ENCODE measurements around the gene PAM16.
"Not testable (repeated sequence)": the region's sequence is repeated elsewhere in the genome, so short reads cannot be mapped to it uniquely, and the experiment has no call there.

PAM16 gene

DNA sequence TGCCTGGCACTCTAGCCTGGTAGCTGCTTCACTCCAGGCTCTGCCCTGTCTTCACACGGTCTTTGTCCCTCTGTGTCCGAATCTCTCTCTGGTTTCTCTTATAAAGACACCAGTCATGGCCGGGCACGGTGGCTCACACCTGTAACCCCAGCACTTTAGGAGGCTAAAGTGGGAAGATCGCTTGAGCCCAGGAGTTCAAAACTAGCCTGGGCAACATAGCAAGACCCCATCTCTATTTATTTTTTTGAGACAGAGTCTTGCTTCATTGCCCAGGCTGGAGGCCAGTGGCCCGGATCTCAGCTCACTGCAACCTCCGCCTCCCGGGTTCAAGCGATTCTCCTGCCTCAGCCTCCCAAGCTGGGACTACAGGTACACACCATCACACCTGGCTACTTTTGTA, 17.4 kb downstream of the PAM16 start:
- DNase-seq, result not testable (repeated sequence)

DNA sequence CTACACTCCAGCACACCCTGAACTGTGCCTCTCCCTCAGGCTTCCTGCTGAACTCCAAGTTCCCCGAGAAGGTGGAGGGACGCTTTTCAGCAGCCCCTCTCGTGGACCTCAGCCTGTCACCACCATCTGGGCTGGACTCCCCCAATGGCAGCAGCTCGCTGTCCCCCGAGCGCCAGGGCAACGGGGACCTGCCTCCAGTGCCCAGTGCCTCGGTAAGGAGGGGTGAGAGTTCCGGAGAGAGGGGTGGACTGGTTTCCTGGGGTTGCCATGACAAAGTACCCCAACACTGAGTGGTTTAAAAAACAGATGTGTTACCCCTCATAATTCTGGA, 17.8 kb downstream of the PAM16 start:
- no peak for DNase-seq

GRCh38 chr16:4332623-4333307, 18.4 kb downstream of the PAM16 start:
- DNase-seq, result no peak

- DNase-seq, result no peak
These were observed 19.0 kb downstream of the PAM16 start for GRCh38 chr16:4332083-4332482.

DNA sequence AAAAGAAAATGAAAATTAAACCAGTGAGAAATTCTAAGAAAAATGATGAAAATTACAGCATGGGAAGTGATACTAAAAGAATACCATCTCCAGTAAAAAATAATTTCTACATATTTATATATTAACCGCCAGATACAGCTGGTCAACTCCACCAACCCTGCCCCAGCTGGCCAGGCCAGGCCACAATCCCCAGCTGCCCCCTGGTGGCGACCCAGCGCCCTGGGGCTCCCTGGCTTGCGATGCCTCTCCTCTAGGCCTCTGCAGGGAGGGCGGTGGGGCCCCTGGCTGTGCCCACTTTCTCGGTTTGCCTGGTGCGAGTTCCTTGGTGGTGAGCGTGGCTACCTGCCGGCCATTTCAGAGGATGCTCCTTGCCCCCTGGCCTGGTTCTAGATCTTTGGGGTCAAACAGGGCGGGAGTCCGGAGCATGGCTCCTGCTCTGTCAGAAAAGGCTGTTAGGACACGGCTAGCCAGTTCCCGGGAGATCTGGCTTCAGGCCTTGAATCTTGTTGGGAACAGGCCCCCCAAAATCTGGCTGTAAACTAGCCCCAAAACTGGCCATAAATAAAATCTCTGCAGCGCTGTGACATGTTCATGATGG, 20.7 kb downstream of the PAM16 start:
- peak; percentile 39 to 66 (median 61) for DNase-seq

DNA sequence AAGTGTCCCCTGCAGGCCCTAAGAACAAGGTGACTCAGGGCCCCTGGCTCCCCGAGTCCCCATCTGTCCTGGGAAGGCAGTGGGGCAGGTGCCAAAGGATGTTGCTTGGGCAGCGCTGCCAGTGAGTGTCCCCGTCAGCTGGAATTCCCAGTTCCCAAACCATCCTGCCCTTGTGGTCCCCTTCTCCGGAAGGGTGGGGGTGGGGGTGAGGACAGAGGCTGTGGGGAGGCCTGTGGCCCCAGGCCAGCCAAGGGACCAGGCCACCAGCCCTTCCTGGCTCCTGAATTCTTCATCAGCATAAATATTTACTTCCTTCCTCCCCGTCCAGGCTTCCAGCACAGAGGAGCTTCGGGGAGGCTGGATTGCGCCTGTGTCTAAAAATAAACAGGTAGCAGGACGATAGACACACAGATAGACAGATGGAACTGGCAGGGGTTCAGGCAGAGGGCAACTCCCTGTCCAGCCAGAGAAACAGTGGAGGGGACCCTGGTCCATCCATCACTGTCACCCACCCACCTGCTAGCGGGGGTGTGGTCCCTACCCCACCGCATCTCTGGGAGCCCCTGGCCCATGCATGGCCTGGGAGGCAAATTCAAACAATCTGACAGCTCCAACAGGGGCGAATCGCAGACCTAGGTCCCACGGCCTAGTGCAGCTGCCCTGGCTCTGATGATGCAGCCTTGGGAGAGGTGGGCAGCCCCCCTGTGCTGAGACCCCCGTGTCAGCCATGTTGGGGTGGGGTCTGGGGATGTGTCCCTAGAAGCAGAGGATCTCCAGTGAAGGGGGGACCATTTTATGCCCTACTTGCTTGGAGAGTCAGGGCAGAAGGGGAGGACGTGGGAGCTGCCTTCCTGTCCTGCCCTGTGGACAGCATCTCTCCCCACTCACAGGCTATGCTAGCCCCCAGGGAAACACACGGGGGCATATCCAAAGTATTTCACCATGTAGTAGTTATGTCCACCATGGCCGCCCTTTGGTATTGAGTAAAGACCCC, 22.0 kb downstream of the PAM16 start:
- no peak for DNase-seq

DNA sequence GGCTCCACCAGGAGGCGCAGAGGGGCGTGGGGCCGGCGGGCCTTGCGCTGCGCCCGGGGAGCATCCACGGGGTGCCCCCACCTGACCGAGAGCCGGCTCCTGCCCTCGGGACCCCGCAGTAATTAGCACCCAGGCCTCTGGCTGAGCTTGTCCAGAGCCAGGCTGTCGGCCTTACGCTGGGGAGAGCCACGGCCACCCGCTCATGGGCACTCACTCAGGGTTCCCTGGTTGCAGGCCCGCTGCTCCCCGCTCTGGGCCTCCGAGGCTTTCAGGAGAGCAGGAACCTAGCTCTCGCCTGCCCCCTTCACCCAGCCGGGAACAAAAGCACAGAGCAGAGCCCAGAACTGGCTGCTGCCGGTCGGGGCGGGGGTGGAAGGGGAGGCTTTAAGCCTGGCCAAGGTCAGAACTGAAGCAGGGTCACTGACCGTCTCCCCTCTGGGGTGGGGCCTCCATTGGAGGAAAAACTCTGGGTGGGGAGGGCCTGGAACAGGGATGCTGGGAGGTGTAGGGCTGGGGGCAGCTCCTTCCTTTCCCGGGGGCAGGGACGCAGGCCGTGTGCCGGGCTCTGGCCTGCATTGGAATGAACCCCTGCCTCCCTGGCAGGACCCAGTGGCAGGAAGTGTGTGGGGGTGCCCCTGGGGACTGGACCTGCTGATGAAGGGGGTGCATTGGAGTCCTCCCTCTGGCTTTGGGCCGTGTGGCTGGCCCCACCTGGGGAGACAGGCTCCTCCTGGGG, 22.9 kb downstream of the PAM16 start:
- peak in 2 of 5 donors; percentile 40 to 52 for DNase-seq

GRCh38 chr16:4327386-4328045, 23.6 kb downstream of the PAM16 start:
- DNase-seq, result no peak

- no peak for DNase-seq
These were observed 25.8 kb downstream of the PAM16 start for GRCh38 chr16:4325253-4325758.

- no peak for DNase-seq
These were observed 26.4 kb downstream of the PAM16 start for GRCh38 chr16:4324492-4325252.

DNA sequence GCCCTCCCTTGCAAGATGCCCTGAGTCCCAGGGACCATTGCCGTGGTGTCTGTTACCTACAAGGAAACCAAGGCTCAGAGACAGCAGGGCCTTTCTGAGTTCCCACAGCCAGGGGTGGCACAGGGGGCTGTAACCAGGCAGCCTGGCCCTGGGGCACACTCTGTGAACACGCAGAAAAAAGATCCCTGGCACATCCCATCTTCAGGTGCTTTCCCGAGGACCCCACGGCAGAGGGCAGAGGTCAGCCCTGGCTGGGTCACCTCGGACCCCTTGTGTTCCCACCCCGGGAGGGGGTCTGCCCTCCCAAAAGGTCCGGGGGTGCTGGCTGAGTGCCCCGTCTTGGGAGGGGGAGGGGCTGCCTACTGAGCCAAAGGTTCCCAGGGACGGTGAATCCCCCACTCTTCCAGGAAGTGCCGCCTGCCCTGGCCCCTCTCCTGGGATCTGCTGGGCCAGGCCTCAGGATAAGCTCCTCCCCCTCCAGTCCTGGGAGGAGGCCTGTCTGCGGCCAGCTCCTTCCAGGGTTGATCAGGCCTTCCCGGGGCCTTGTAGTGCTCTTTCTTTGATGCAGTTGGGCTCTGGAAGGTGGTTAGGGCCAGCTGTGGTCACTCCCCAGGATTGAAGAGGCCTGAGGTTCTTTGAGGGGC, 27.2 kb downstream of the PAM16 start:
- DNase-seq, result no peak

GRCh38 chr16:4323071-4323844, 27.9 kb downstream of the PAM16 start:
- no peak for DNase-seq

DNA sequence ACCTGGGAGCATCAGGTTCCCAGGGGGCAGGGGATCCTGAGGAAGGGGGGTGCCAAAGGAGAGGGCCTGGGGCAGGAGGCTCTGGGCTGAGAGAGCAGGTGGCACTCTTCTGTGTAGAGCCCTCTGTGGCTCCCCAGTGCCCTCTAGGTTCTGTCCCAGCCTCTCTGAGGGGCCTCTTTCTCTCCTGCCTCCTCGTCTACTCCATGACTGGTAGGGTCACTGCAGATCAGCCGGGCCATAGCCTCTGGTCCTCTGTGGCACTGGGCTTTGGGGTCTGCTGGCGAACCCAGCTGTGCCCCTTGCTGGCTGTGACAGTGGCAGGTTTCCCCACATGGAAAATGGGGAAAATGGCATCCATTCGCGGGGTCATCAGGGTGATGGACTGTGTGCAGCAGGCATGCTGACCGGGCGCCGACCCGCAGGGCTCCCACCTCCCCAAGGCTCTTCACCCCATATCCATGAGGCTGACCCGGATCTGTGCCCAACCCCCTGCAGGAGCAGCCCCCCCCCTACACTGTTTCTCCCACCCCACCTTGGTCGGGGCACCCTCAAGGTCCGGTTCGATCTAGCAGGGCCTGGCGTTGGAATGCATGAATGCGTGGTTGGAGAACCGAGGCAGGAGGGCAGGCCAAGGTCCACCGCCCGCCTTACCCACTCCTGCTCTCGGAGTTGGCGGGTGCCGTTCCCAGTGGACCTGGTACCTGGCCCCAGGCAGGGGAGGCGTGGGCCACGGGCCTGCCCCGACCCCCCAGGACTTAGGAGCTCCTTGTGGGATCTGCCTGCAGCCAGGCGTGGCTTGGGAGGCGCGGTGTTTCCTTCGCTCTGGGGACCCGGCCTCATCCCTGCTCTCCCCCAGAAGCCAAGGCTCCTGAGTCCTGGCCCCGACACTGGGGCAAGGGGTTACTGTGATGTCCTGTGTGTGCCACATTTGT, 28.7 kb downstream of the PAM16 start:
- no peak for DNase-seq

- DNase-seq, result no peak
These were observed 29.6 kb downstream of the PAM16 start for GRCh38 chr16:4321286-4322120.

DNA sequence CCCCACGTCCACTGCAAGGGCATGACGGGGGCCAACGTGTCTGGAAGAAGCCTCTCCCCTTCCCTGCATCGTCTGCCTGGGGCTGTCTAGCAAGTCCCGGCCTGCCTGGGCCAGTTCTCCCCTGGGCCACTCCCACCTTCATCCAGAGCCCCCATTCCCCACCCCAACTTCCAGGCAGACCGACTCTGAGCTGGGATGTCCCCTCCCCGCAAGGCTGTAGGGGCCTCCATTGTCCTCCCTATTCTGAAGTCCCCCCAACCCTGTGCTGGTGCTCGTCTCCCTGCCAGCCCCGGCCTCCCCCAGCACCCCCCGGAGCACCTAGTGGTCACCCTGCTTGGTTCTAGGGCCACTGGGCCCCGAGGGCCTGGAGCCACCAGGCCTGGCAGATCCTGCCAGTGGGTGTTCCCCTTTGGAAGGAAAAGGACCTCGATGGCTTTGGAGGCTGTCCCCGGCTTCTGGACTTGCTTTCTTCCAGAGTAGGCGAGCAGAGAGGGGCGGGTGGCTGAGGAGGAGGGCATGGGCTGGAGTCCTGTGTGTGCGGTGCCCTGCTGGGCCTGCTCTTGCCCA, 30.5 kb downstream of the PAM16 start:
- DNase-seq, result no peak

DNA sequence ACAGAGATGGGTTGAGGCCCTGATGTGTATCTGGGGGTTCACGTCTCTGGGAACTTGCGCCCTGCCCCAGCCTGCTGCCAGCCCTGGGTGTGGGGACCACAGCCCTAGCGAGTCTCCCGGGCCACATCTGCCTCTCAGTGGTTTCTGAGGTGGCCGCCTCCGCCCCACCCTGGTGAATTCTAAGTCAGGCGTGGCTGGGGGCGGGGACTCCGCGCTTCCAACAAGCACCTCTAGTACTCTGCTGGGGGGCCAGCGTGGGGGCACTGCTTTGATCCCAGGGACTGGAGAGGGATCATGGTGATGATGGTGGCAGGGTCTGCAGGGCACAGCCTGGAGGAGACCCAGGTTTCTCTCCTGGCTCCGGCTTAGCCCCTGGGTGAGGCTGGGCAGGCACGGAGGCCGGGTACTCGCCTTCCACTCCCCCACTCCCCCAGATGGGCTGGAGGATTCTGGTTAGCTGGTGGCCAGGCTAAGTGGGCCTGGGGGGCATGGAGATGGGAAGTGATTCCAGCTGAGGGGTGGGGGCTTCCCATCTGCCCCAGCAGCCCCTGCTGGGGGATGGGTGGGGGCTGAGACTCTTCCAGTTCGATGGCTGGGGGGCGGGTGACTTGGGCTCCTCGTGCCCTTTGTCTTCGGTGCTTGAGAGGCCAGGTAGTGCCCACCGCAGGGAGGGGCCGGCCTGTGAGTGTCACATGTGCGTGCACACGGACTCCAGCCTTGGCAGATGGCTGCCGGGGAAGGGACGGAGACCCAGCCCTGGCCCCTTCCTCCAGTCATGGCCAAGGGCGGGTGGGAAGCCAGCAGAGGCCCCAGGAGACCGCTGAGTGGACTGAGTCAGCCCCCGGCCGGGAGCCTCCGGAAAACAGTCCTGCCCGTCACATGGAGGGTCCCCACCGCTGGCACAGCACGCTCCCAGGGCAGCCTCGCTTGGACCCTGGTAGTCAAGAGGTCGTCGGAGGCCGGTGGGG, 31.4 kb downstream of the PAM16 start:
- peak in 3 of 5 donors; percentile 30 to 53 (median 37) for DNase-seq
